ENCODE measurements around the gene MAN1A1. TPM values are rescaled to one million over a fixed set of nuclear protein-coding genes. Genes with fewer than 3 reads are reported as not detected.
A peak's percentile ranks its signal among the peaks of the same experiment; 100 is the strongest.

Gene MAN1A1
- polyA plus RNA-seq, 1 experiment, result 27.5 TPM

GRCh38 chr6:119129968-119130484 is 219.5 kb downstream of the MAN1A1 start:
- no peak overlapping the region for H3K4me3 ChIP-seq (ENCODE audit: low read depth, low read length)
- no peaks in the 10 kb centered on the region for H3K27me3 ChIP-seq (ENCODE audit: control insufficient read depth, insufficient read depth, low read length)
- H3K27ac ChIP-seq (ENCODE audit: low read depth, low read length), result peak overlapping the region; percentile 65
- POLR2A ChIA-PET, result interaction anchor here (1.0 kb wide), 1 partner anchor 19 kb away, joined by 4 read pairs; no protein-coding TSS in a partner anchor
- no peak for TF ChIP-seq CTCF (IDR thresholded peaks at IDR 0.05; ENCODE audit: low read depth, low read length)
- DNase-seq (ENCODE audit: low read depth, low spot score), result no peak
- no peaks in the 10 kb centered on the region; the same call in 1 of the 2 replicates for H3K9me3 ChIP-seq (ENCODE audit: control insufficient read depth, insufficient read depth, low read length)
- CTCF ChIA-PET, result interaction anchor here (0.6 to 2.1 kb wide), 51 partner anchors 9 to 1866 kb away, joined by 3 to 47 read pairs (median 4); partner anchors contain the start of gene MCM9

DNA sequence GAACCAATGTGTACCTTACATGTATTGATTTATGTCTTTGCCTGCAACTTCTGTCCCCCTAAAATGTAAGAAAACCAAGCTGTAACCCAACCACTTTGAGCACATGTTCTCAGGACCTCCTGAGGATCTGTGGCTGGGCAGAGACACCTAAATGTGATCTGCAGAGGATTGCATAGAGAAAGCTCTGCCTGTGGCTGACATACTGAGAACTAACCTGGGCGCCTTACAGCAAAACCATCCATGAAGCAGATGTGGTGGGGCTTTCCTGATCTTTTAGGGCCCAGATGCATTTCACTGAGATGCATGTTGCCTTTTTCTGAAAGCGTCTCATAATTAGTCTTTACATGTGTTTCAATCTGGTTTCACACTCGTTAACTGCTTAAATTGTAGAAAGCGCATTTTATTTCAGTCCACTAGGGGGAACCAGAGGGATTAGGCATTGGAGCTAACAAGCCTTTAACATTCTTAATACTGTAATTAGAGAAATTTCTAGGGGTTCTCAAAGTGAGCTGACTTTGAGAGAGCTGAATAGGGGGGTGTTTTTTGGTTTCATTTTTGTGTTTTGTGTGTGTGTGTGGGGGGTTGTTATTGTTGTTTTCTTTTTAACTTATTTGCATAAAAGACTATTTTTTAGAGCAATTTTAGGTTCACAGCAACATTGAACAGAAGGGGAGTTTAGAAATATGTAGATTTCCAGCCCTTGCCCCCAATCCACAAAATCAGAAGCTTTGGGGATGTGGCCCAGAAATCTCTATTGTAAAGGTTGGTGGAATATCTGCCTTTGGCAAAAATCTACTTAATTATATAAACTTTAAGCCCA is 220.2 kb downstream of the MAN1A1 start:
- POLR2A ChIA-PET, result interaction anchor here (0.6 to 1.0 kb wide), 2 partner anchors 19 to 548 kb away, joined by 4 to 5 read pairs; no protein-coding TSS in a partner anchor
- peak; percentile 93 for TF ChIP-seq CTCF (IDR thresholded peaks at IDR 0.05; ENCODE audit: low read depth, low read length)
- DNase-seq (ENCODE audit: low read depth, low spot score), result peak; percentile 53
- Histone ChIP-seq H3K9me3 (ENCODE audit: control insufficient read depth, insufficient read depth, low read length) (no peaks in the 10 kb centered on the region; the same call in 1 of the 2 replicates), H3K4me3 (ENCODE audit: low read depth, low read length) (no peak overlapping the region), H3K27me3 (ENCODE audit: control insufficient read depth, insufficient read depth, low read length) (no peaks in the 10 kb centered on the region), H3K27ac (ENCODE audit: low read depth, low read length) (peak overlapping the region; percentile 65)
- CTCF ChIA-PET, result interaction anchor here (0.5 to 2.1 kb wide), 57 partner anchors 8 to 1865 kb away, joined by 3 to 47 read pairs (median 4); partner anchors contain the start of gene MCM9

- no peak for DNase-seq (ENCODE audit: low read depth, low spot score)
- POLR2A ChIA-PET, result no interaction called here
- CTCF ChIA-PET, result interaction anchor here (0.5 to 2.1 kb wide), 24 partner anchors 7 to 1990 kb away, joined by 3 to 47 read pairs (median 6); no protein-coding TSS in a partner anchor
- H3K27ac ChIP-seq (ENCODE audit: low read depth, low read length), result no peak overlapping the region
- no peaks in the 10 kb centered on the region; the same call in 1 of the 2 replicates for H3K9me3 ChIP-seq (ENCODE audit: control insufficient read depth, insufficient read depth, low read length)
- H3K4me3 ChIP-seq (ENCODE audit: low read depth, low read length), result no peak overlapping the region
- no peaks in the 10 kb centered on the region for H3K27me3 ChIP-seq (ENCODE audit: control insufficient read depth, insufficient read depth, low read length)
- TF ChIP-seq CTCF (IDR thresholded peaks at IDR 0.05; ENCODE audit: low read depth, low read length), result no peak
Measured at GRCh38 chr6:119128252-119128912, 221.2 kb downstream of the MAN1A1 start.

DNA sequence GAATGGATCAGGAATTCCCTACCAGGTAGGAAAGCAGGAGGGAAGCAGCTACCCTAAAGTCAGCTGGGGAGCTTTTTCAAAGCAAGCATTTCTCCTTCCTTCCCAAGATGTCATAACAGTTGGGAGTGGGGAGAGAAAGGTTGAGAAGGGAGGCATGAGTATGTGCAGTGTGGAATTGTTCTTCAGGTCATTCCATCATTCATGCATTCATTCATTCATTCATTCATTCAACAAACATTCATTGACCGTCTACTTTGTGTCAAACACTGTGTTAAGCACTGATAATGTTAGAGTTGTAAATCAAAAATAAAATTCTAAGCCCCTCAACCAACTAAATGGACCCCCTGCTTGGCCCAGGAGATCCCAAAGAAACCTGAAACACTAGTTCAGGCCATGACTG is 221.9 kb downstream of the MAN1A1 start:
- no peak for DNase-seq (ENCODE audit: low read depth, low spot score)
- Histone ChIP-seq H3K9me3 (ENCODE audit: control insufficient read depth, insufficient read depth, low read length) (no peaks in the 10 kb centered on the region; the same call in 1 of the 2 replicates), H3K4me3 (ENCODE audit: low read depth, low read length) (no peak overlapping the region), H3K27me3 (ENCODE audit: control insufficient read depth, insufficient read depth, low read length) (no peaks in the 10 kb centered on the region), H3K27ac (ENCODE audit: low read depth, low read length) (no peak overlapping the region)
- TF ChIP-seq CTCF (IDR thresholded peaks at IDR 0.05; ENCODE audit: low read depth, low read length), result no peak
- ChIA-PET CTCF (interaction anchor here (1.2 kb wide), 1 partner anchor 9 kb away, joined by 4 read pairs; no protein-coding TSS in a partner anchor), POLR2A (no interaction called here)

Small RNAs within 50 kb of the gene (small RNA-seq; reads per million reads assigned to genes)
- gene AL022722.2 (ENCODE audit: insufficient read length, low read depth) (not detected), gene RNU6-194P (ENCODE audit: insufficient read length, low read depth) (not detected)
